Astrocyte of the hippocampus (primary cell): ENCODE results near the gene SLC36A3.
A peak's percentile ranks its signal among the peaks of the same experiment; 100 is the strongest.
"Not testable (repeated sequence)": the region's sequence is repeated elsewhere in the genome, so short reads cannot be mapped to it uniquely, and the experiment has no call there.

Experiments used
- DNase-seq: peaks from one replicate; pipeline ENCODE4 v3.0.0; 2011; ENCODE audit warnings: low read depth, low spot score

SLC36A3 gene

GRCh38 chr5:151309266-151309665, 5.7 kb upstream of the SLC36A3 start:
- not testable (repeated sequence) for DNase-seq

- DNase-seq = peak; percentile 51
These were observed 5.3 kb downstream of the SLC36A3 start for GRCh38 chr5:151298063-151298855.

- no peak for DNase-seq
These were observed 6.6 kb downstream of the SLC36A3 start for GRCh38 chr5:151296974-151297373.

GRCh38 chr5:151296478-151296830, 7.1 kb downstream of the SLC36A3 start:
- DNase-seq = no peak

DNA sequence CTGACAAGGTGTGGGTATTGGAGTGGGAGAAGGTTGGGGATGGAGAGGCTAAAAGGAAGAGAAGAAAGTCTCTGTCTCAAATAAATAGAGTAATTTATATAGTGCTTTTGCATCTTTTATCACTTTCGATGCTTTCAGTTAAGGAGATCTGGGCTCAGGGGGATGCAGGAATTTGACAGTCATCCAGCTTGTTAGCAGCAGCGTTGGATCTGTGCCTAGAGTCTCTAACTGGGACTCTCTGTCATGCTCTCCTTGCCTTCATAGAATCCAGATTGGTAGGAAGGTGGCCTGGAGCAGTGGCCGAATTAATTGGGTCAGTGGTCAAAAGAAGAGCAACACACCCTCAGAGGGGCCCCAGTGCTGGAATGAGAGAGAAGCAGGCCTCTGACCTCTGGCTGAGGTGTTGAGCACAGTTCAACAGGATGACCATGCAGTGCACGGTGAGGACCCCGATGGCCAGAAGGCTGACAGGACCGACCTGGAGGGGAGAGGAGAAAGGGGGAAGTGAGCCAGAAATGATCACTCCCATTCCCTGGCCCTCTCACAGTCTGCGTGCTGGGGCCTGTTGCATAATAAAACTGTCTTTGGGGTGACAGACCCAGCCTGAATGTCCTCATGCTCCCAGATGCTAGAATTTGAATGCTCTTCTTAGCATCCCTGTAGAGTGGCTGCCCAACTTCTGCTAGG, 7.6 kb downstream of the SLC36A3 start:
- no peak for DNase-seq

DNA sequence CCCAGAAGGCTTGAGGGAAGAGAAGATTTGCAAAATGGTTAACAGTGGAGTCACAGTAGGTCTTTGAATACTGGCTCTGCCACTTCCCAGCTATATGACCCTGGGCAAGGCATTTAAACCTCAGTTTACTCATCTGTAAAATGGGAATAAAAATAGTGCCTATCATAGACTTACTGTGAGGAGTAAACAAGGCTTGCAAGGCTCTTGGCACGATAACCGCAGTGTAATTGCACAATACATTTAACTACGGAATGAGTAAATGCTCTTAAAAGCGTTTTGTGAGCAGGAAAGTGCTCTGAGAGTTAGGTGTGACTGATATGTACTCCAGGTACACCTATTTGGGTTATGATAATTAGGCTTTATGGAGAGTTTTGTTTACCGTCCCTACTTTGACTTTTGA, 8.4 kb downstream of the SLC36A3 start:
- no peak for DNase-seq

DNA sequence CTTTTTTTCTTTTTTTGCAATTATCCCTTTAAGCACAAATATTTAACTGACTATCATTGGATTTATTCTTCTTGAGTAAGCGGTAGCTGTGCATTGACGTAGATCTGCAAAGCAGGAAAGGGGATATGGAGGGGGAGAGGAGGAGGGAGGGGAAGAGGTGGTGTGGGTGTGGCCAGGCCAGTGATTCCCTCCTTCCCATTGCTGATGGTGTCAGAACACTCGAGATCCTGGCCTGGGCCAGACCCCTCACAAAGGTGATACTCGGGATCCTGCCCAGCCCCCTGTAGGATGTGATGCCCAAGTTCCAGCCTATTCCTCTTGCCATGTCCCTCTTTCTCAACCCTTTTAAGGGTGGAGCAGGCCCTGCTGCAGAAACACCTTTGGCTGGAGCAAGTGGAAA, 9.9 kb downstream of the SLC36A3 start:
- DNase-seq = no peak

GRCh38 chr5:151288180-151288579, 15.4 kb downstream of the SLC36A3 start:
- DNase-seq = no peak

- no peak for DNase-seq
These were observed 17.3 kb downstream of the SLC36A3 start for GRCh38 chr5:151286246-151286645.

DNA sequence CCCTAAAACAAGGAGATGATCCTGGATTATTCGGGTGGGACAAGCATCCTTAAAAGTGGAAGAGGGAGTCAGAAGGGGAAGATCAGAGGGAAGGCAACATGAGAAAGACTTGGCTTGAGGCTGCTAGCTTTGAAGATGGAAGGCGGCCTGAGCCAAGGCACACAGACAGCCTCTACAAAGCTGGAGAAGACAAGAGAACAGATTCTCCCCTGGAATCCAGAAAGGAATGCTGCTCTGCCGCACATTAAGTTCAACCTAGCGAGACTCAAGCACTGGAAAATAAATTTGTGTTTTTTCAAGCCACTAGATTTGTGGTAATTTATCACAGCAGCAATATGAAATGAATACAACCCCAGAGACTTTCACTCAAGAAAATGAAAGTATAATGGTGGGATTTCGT, 17.9 kb downstream of the SLC36A3 start:
- no peak for DNase-seq

DNA sequence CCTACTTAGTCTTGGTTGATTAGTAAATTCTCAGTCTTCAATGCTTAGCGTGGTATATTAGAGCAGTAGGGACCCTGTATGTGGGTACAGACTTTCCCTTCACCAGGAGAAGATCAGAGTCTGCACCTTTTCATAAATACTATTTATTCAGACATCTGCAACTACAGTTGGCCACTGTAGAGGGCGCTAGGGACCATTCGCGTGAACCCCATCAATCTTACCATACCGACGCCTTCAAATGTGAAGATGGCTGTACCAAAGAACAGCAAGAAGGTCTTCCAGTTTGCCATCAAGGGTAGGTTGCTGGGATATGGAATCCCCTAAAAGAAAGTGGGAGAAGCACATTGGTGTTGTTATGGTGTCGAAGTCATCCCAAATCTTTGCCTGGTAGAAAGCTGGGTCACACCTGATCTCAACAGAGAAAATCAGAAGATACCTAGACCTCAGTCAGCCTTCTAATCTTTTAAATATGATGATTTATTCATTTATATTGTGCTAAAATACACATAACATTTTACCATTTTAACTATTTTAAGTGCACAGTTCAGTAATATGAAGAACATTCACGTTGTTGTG, 19.1 kb downstream of the SLC36A3 start:
- DNase-seq = no peak

GRCh38 chr5:151283120-151283825, 20.3 kb downstream of the SLC36A3 start:
- no peak for DNase-seq

DNA sequence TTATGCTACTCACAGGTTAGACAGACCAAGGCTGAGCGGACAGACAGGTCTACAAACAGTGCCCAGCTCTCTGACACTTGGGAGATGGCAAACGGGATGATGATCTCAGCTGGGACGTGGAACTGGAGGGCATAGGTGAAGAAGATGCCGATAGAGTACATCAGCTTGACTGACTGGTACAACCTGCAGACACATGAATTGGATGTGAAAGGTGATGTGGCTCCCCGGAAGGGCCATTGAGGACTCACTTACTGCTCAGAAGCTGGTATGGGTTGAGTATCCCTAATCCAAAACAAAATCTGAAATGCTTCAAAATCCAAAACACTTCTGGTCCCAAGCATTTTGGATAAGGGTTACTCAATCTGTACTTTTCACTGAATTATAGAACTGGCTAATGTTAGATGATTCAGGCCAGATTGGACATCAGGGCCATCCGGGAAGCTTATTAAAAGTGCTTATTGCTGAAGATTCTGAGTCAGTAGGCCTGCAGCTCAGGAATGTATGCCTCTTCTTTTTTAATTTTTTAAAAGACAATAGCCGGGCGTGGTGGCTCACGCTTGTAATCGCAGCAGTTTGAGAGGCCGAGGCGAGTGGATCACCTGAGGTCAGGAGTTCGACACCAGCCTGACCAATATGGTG, 22.4 kb downstream of the SLC36A3 start:
- no peak for DNase-seq

- no peak for DNase-seq
These were observed 23.1 kb downstream of the SLC36A3 start for GRCh38 chr5:151280443-151280842.

DNA sequence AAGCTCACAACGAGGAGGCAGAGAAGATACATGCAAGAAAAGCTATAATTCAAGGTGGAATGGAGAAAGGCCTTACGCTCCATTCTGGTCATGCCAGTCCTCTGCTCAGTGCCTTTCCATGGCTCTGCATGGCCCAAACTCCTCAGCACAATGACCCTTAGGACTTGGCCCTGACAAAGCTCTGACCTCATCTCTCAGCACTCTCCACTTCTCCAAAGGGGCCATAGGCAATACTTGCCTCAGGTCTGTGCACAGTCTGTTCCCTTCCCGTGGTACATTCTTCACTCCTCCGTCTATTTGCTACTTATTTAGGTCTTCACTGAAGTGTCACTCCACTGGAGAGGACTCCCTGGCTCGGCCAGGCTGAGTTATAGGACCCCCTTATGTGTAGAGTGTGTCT, 24.7 kb downstream of the SLC36A3 start:
- DNase-seq = no peak

DNA sequence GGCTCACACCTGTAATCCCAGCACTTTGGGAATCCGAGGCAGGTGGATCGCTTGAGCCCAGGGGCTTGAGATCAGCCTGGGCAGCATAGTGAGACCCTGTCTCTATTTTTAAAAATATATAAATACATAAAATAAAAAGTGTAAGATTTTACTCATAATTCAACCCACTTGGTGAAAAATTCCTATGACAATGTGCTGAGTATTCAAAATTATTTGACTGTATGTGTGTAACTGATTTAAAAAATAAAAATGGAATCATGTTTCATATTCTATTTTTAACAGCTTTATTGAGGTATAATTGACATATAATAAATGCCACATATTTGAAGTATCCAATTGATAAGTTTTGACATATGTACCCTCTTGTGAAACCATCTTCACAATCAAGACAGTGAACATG, 27.8 kb downstream of the SLC36A3 start:
- DNase-seq = no peak

- DNase-seq = no peak
These were observed 28.9 kb downstream of the SLC36A3 start for GRCh38 chr5:151274666-151275065.

DNA sequence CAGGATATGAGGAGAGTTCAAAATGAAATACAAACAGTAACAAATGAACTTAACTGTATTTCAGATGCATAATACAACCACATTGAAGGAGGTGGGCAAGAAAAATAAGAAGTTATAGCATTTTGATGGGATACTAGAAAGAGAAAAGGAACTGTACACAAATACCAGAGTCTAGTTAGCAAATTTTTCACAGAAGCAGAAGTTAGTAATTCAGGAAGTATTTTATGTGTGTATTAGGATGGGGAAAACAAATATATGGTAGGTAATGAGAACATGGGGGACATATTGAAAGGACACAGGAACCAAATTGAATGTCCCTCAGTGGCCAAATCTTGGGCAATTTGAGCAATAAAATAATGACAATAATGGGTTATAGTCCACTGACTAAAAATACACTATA, 32.2 kb downstream of the SLC36A3 start:
- no peak for DNase-seq

GRCh38 chr5:151270599-151270998, 33.0 kb downstream of the SLC36A3 start:
- no peak for DNase-seq

GRCh38 chr5:151267491-151268260, 35.9 kb downstream of the SLC36A3 start:
- no peak for DNase-seq

DNA sequence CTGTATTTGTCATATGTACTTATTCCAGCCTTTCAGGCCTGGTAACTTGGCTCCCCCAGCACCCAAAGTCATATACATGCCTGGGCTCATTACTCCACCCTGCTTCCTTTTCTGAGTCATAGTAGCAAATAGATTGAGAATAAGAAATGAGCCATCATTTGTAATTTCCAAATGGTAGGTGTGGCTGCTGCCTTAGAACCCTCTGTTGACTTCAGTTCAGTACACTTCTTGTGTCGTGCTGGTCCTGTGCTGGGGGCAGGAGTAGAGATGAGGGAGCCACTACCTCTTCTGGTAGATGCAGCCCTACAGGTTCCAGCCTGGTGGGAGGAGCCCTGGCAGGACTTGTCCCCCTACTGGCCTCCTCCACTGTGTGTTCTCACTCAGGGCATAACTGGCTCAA, 39.5 kb downstream of the SLC36A3 start:
- peak; percentile 18 for DNase-seq
